H1 (cell line): ENCODE measurements around the gene DAZAP2.

Experiments
- BRCA1 ChIP-seq: IDR thresholded peaks from 2 replicates; pipeline ENCODE4 v1.6.1; 2012; ENCODE audit warnings: low read depth, low read length, improper control_type of control experiment
- CEBPB ChIP-seq: IDR thresholded peaks from 2 replicates; pipeline ENCODE4 v1.6.1; 2012; ENCODE audit warnings: low read depth, low read length
- EZH2 ChIP-seq: fragments of 200-600 bp; sonication (generic); IDR thresholded peaks from 2 replicates; pipeline ENCODE4 v1.7.1; 2012; ENCODE audit warnings: low read depth, mild to moderate bottlenecking, moderate library complexity, low read length, inconsistent platforms; ENCODE audit not compliant: severe bottlenecking
- SP2 ChIP-seq: IDR thresholded peaks from 2 replicates; pipeline ENCODE4 v1.6.1; 2012; ENCODE audit warnings: mild to moderate bottlenecking, low read length, inconsistent platforms
- TF ChIP-seq, protein P1 (sequence below), 3 experiments: IDR thresholded peaks; 1 replicate in 2 of 3; 2 replicates in 1 of 3; pipeline versions ENCODE4 v1.5.1 to v1.6.1; 2011; ENCODE audit warnings: low read length in 3 of 3, mild to moderate bottlenecking in 3 of 3, inconsistent platforms in 2 of 3, low read depth in 1 of 3, moderate library complexity in 1 of 3; ENCODE audit not compliant: insufficient read depth in 1 of 3; ENCODE audit errors: control extremely low read depth in 1 of 3

DNA sequence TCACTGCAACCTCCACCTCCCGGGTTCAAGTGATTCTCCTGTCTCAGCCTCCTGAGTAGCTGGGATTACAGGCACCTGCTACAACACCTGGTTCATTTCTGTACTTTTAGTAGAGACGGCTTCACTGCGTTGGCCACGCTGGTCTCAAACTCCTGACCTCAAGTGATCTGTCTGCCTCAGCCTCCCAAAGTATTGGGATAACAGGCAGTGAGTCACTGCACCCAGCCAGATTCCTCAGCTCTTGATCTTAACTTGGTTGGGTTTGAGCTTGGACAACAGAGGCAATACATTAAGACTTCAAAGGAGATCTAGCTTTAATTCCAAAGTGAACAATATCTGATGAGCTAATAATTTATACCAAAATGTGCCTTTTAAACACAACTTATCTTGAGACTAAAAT lies 5.6 kb downstream of the DAZAP2 start:
- no peak for TF ChIP-seq BRCA1
- no peak for TF ChIP-seq SP2
- TF ChIP-seq, protein P1, sequence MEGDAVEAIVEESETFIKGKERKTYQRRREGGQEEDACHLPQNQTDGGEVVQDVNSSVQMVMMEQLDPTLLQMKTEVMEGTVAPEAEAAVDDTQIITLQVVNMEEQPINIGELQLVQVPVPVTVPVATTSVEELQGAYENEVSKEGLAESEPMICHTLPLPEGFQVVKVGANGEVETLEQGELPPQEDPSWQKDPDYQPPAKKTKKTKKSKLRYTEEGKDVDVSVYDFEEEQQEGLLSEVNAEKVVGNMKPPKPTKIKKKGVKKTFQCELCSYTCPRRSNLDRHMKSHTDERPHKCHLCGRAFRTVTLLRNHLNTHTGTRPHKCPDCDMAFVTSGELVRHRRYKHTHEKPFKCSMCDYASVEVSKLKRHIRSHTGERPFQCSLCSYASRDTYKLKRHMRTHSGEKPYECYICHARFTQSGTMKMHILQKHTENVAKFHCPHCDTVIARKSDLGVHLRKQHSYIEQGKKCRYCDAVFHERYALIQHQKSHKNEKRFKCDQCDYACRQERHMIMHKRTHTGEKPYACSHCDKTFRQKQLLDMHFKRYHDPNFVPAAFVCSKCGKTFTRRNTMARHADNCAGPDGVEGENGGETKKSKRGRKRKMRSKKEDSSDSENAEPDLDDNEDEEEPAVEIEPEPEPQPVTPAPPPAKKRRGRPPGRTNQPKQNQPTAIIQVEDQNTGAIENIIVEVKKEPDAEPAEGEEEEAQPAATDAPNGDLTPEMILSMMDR (IDR thresholded peaks at IDR 0.05; ENCODE audit: control extremely low read depth in 1 of 3, insufficient read depth in 1 of 3, low read depth in 1 of 3, low read length in 3 of 3) = no peak
- TF ChIP-seq EZH2 = no peak
- TF ChIP-seq CEBPB = no peak
